HepG2 (cell line): ENCODE data around the gene HERPUD2. TPM values are rescaled to one million over a fixed set of nuclear protein-coding genes. Genes with fewer than 3 reads are reported as not detected.

Experiments used
- ATAC-seq: fragments of 200-7000 bp; cut with Tn5 transposase; 3 replicates; pipeline ENCODE4 v1.9.1; 2020; ENCODE audit warnings: mild to moderate bottlenecking, moderate library complexity
- BruUV-seq: library from RNA; stranded (reverse); fragments of 400-500 nt; replicated peaks from 2 replicates; lab custom pipeline; 2021; lab: Mats Ljungman, UMichigan
- CTCF ChIA-PET: fragments of 300-600 bp; formaldehyde crosslinking; extraction: SDS; loops from one replicate; lab custom pipeline; 2021; ENCODE audit warnings: low total read pairs, inconsistent platforms, low intra/inter-chr PET ratio; lab: Yijun Ruan, JAX
- POLR2A ChIA-PET: fragments of 350-600 bp; sonication (Branson Sonifier 250); formaldehyde crosslinking; loops from one replicate; lab custom pipeline; 2020; ENCODE audit warnings: antibody characterized with exemption, inconsistent platforms; lab: Yijun Ruan, JAX
- DNase-seq: peaks from one replicate; pipeline ENCODE4 v3.0.0-alpha.2; 2015; ENCODE audit warnings: low spot score
- FAIRE-seq: peaks from 3 replicates; lab custom pipeline; 2011; peaks lifted over from hg19 to GRCh38; lab: Jason Lieb, UNC
- H2AFZ ChIP-seq: one replicate; pipeline ENCODE4 v1.6.1; 2011; ENCODE audit warnings: low read length, inconsistent platforms
- H3K27ac ChIP-seq: fragments of 300-600 bp; 3 replicates; pipeline ENCODE4 v1.8.0; 2011; ENCODE audit warnings: mixed run types, mild to moderate bottlenecking, mixed read lengths, low read length, inconsistent platforms; ENCODE audit not compliant: insufficient read depth; ENCODE audit errors: extremely low read length
- H3K27me3 ChIP-seq, 2 experiments: fragments of 200-600 bp in 1 of 2; 2 replicates in 1 of 2; 3 replicates in 1 of 2; pipeline versions ENCODE4 v1.6.0 to v1.8.0; 2011; ENCODE audit warnings: low read length in 2 of 2, mild to moderate bottlenecking in 2 of 2, moderate library complexity in 2 of 2, inconsistent platforms in 1 of 2; ENCODE audit not compliant: insufficient read depth in 2 of 2, control insufficient read depth in 1 of 2
- H3K36me3 ChIP-seq, 2 experiments: fragments of 200-600 bp in 1 of 2; replicated peaks in 1 of 2; 2 replicates in 1 of 2; 3 replicates in 1 of 2; pipeline versions ENCODE4 v1.5.1 to v1.8.0; 2011; ENCODE audit warnings: low read length in 2 of 2, inconsistent platforms in 1 of 2; ENCODE audit not compliant: insufficient read depth in 2 of 2, control insufficient read depth in 1 of 2
- H3K4me1 ChIP-seq: 2 replicates; pipeline ENCODE4 v1.5.1; 2012; ENCODE audit warnings: low read length, inconsistent platforms; ENCODE audit not compliant: insufficient read depth
- H3K4me2 ChIP-seq: 2 replicates; pipeline ENCODE4 v1.6.0; 2011; ENCODE audit warnings: low read depth, low read length, inconsistent platforms
- H3K4me3 ChIP-seq, 3 experiments: fragments of 200-600 bp in 1 of 3; sonication (generic), shearing (Covaris generic) in 1 of 3; replicated peaks in 1 of 3; 2 replicates each; pipeline ENCODE4 v1.5.1; 2011 to 2016; ENCODE audit warnings: low read length in 3 of 3, inconsistent platforms in 2 of 3, low read depth in 2 of 3, mild to moderate bottlenecking in 2 of 3, control low read depth in 1 of 3, mixed read lengths in 1 of 3; ENCODE audit not compliant: insufficient read depth in 1 of 3
- H3K79me2 ChIP-seq: one replicate; pipeline ENCODE4 v1.6.1; 2011; ENCODE audit warnings: low read length, inconsistent platforms; ENCODE audit not compliant: insufficient read depth
- H3K9ac ChIP-seq: 2 replicates; pipeline ENCODE4 v1.6.0; 2011; ENCODE audit warnings: mild to moderate bottlenecking, low read depth, low read length, inconsistent platforms; ENCODE audit not compliant: insufficient read depth
- H3K9me3 ChIP-seq: 2 replicates; pipeline ENCODE4 v1.5.1; 2012; ENCODE audit warnings: mild to moderate bottlenecking, low read length
- H4K20me1 ChIP-seq: 2 replicates; pipeline ENCODE4 v1.6.0; 2011; ENCODE audit warnings: inconsistent platforms, mild to moderate bottlenecking, low read length, moderate library complexity; ENCODE audit not compliant: insufficient read depth
- CCAR2 ChIP-seq: fragments of 200-400 bp; formaldehyde crosslinking; optimal IDR thresholded peaks from 2 replicates; pipeline ENCODE3; 2018; ENCODE audit warnings: low read depth, mild to moderate bottlenecking, low read length, moderate library complexity
- CENPBD1 ChIP-seq: sonication (generic); formaldehyde crosslinking; IDR thresholded peaks from 2 replicates; pipeline ENCODE4 v1.8.0; 2022; ENCODE audit warnings: missing genetic modification reagents, low read depth, mild to moderate bottlenecking, borderline replicate concordance
- CREB1 ChIP-seq, 2 experiments: fragments of 450-650 bp in 1 of 2; IDR thresholded peaks; 2 replicates each; pipeline ENCODE4 v1.6.1; 2016 to 2017; ENCODE audit warnings: control low read depth in 1 of 2, mild to moderate bottlenecking in 1 of 2, missing compliant biosample characterization in 1 of 2, missing genetic modification characterization in 1 of 2
- MTA3 ChIP-seq: sonication (generic); formaldehyde crosslinking; IDR thresholded peaks from 2 replicates; pipeline ENCODE4 v1.4.0; 2020; ENCODE audit warnings: missing genetic modification reagents
- NBN ChIP-seq: fragments of 450-650 bp; conservative IDR thresholded peaks from 2 replicates; pipeline ENCODE4 v1.6.1; 2017
- PBX2 ChIP-seq: IDR thresholded peaks from 2 replicates; pipeline ENCODE4 v1.6.1; 2016; ENCODE audit warnings: control low read depth
- POLR2AphosphoS2 ChIP-seq: IDR thresholded peaks from 2 replicates; pipeline ENCODE4 v1.6.1; 2011; ENCODE audit warnings: low read depth, low read length, improper control_type of control experiment
- RFXANK ChIP-seq: IDR thresholded peaks from 2 replicates; pipeline ENCODE4 v1.6.1; 2016
- ZNF101 ChIP-seq: sonication (generic); formaldehyde crosslinking; IDR thresholded peaks from 2 replicates; pipeline ENCODE4 v1.4.0; 2020; ENCODE audit warnings: mild to moderate bottlenecking, low read depth, missing genetic modification reagents, borderline replicate concordance
- ZNF260 ChIP-seq: sonication (generic); formaldehyde crosslinking; IDR thresholded peaks from 2 replicates; pipeline ENCODE4 v1.4.0; 2020; ENCODE audit warnings: missing genetic modification reagents, low read depth, mild to moderate bottlenecking, borderline replicate concordance
- ZNF33B ChIP-seq: sonication (generic); formaldehyde crosslinking; IDR thresholded peaks from 2 replicates; pipeline ENCODE4 v1.5.1; 2020; ENCODE audit warnings: mild to moderate bottlenecking, missing genetic modification reagents
- ZNF407 ChIP-seq: sonication (generic); formaldehyde crosslinking; IDR thresholded peaks from one replicate; pipeline ENCODE4 v1.5.1; 2020; ENCODE audit warnings: mild to moderate bottlenecking, missing genetic modification reagents; ENCODE audit errors: not compliant biosample characterization
- ZNF557 ChIP-seq: sonication (generic); formaldehyde crosslinking; IDR thresholded peaks from 2 replicates; pipeline ENCODE4 v1.4.0; 2020; ENCODE audit warnings: missing genetic modification reagents
- ZSCAN9 ChIP-seq: IDR thresholded peaks from 2 replicates; pipeline ENCODE4 v1.6.1; 2016; ENCODE audit warnings: borderline replicate concordance
- WGBS: methylation state at CpG from one replicate; pipeline ENCODE4 v1.1.6; 2017; ENCODE audit warnings: low lambda C conversion rate; 5-methylcytosine and 5-hydroxymethylcytosine counted together
- in situ Hi-C: cut with HindIII; loops from 2 replicates; pipeline ENCODE4 v1.10.0; 2017; ENCODE audit warnings: low pct_unique_long_range_greater_than_20kb; ENCODE audit not compliant: extremely low pct_ligation_motif_present
- intact Hi-C: fragments of 100-400 bp; cut with micrococcal nuclease; formaldehyde crosslinking; loops from one replicate; pipeline ENCODE4 v1.10.0; 2022; ENCODE audit not compliant: unreplicated experiment
- polyA plus RNA-seq, 8 experiments: library from polyadenylated mRNA; depleted of rRNA in 3 of 8; stranded (reverse) in 7 of 8; unstranded in 1 of 8; fragments of >200 nt; fragmentation: Illumina TruSeq in 4 of 8; extraction: Trizol in 4 of 8; gene quantifications; 2 replicates each; pipeline versions ENCODE4 v1.2.1 to v1.2.3, GENCODE V29; 2011 to 2016; ENCODE audit warnings: low read depth in 4 of 8, missing spikeins in 1 of 8, mixed read lengths in 1 of 8; ENCODE audit not compliant: insufficient read depth in 1 of 8
- total RNA-seq, 5 experiments: library from RNA; depleted of rRNA; stranded (reverse); fragments of >200 nt; fragmentation: Illumina TruSeq; extraction: Trizol; gene quantifications; 2 replicates each; pipeline ENCODE4 v1.2.3, GENCODE V29; 2016; ENCODE audit warnings: low read depth in 1 of 5

Gene HERPUD2
- total and polyA plus RNA-seq, 2 of the 13 experiments (the other 11 are each of a cell fraction or from before 2014, with no cell fraction given): 10.7 to 38.6 TPM

GRCh38 chr7:35619863-35620262, 75.1 kb downstream of the HERPUD2 start:
- intact Hi-C loops (loop anchor here (10.0 kb wide), 3 partner anchors 85 to 545 kb away; no protein-coding TSS in a partner anchor), in situ Hi-C loops (loop anchor here (5.0 kb wide), 1 partner anchor 193 kb away; no protein-coding TSS in a partner anchor)
- no CpG with 5 or more reads among the region's 1 CpG for WGBS
- Histone ChIP-seq H3K9me3 (no peaks in the 10 kb centered on the region), H3K79me2 (no peaks in the 10 kb centered on the region), H3K4me2 (no peak overlapping the region), H2AFZ (no peak overlapping the region), H3K4me3 (no peak overlapping the region), H3K27ac (no peak overlapping the region), H3K9ac (no peak overlapping the region), H3K27me3 (peaks cover 0 to 11% of the 10 kb centered on the region in 2 experiments; a peak in 1 of 5 replicates), H3K36me3 (no peaks in the 10 kb centered on the region), H4K20me1 (no peaks in the 10 kb centered on the region), H3K4me1 (peaks cover 7% of the 10 kb centered on the region)
- TF ChIP-seq ZNF557 (CRISPR knock-in tag) (no peak), CREB1 (IDR thresholded peaks at IDR 0.05) (no peak), CREB1 (CRISPR knock-in tag; IDR thresholded peaks at IDR 0.05) (no peak), PBX2 (CRISPR knock-in tag) (no peak), ZNF33B (no peak), CENPBD1 (CRISPR knock-in tag) (no peak), ZNF260 (CRISPR knock-in tag) (no peak), ZNF101 (no peak), RFXANK (CRISPR knock-in tag) (no peak), ZSCAN9 (CRISPR knock-in tag) (no peak), ZNF407 (CRISPR knock-in tag) (no peak), POLR2AphosphoS2 (no peak), NBN (no peak), MTA3 (CRISPR knock-in tag) (no peak), CCAR2 (no peak)
- BruUV-seq: no TSS peak
- ChIA-PET POLR2A (no interaction called here), CTCF (no interaction called here)
- ATAC-seq (no peak), FAIRE-seq (no peak), DNase-seq (no peak)
